Neural cell (in vitro differentiated cells): ENCODE results near the gene RALGPS1. TPM values are rescaled to one million over a fixed set of nuclear protein-coding genes. Genes with fewer than 3 reads are reported as not detected.

ENCODE experiments used
- H2AFZ ChIP-seq: fragments of 200-600, 300-800 bp; sonication (generic), shearing (Covaris generic); 2 replicates; pipeline ENCODE4 v1.6.0; 2014; ENCODE audit warnings: low read depth, mild to moderate bottlenecking, antibody characterized with exemption, low read length, moderate library complexity
- H3F3A ChIP-seq: fragments of 200-600 bp; shearing (Covaris generic); 2 replicates; pipeline ENCODE4 v1.6.1; 2016; ENCODE audit warnings: mild to moderate bottlenecking, moderate library complexity, mixed read lengths, antibody characterized with exemption, low read length; ENCODE audit not compliant: insufficient read depth, poor library complexity, severe bottlenecking
- H3K27ac ChIP-seq: fragments of 200-600, 300-800 bp; sonication (generic), shearing (Covaris generic); 2 replicates; pipeline ENCODE4 v1.5.1; 2014; ENCODE audit warnings: mild to moderate bottlenecking, low read length, moderate library complexity
- H3K27me3 ChIP-seq: fragments of 300-800, 200-600 bp; sonication (generic), shearing (Covaris generic); 2 replicates; pipeline ENCODE4 v1.6.0; 2014; ENCODE audit warnings: mild to moderate bottlenecking, low read depth, low read length, moderate library complexity; ENCODE audit not compliant: insufficient read depth
- H3K36me3 ChIP-seq: fragments of 300-800, 200-600 bp; sonication (generic), shearing (Covaris generic); 2 replicates; pipeline ENCODE4 v1.5.1; 2014; ENCODE audit warnings: mild to moderate bottlenecking, antibody characterized with exemption, low read length, moderate library complexity; ENCODE audit not compliant: insufficient read depth
- H3K4me2 ChIP-seq: fragments of 300-800, 200-600 bp; sonication (generic), shearing (Covaris generic); 2 replicates; pipeline ENCODE4 v1.6.0; 2014; ENCODE audit warnings: mild to moderate bottlenecking, low read length
- H3K4me3 ChIP-seq: fragments of 300-800, 200-600 bp; sonication (generic), shearing (Covaris generic); 2 replicates; pipeline ENCODE4 v1.5.1; 2014; ENCODE audit warnings: mild to moderate bottlenecking, low read length, moderate library complexity
- H3K79me2 ChIP-seq: fragments of 200-600 bp; shearing (Covaris generic); replicated peaks from 2 replicates; pipeline ENCODE4 v1.6.0; 2014; ENCODE audit warnings: mild to moderate bottlenecking, low read length, moderate library complexity; ENCODE audit not compliant: insufficient read depth
- H3K9ac ChIP-seq: fragments of 300-800, 200-600 bp; sonication (generic), shearing (Covaris generic); 2 replicates; pipeline ENCODE4 v1.6.1; 2016; ENCODE audit warnings: mild to moderate bottlenecking, low read length, mixed read lengths
- H3K9me2 ChIP-seq: fragments of 200-600 bp; shearing (Covaris generic); 2 replicates; pipeline ENCODE4 v1.6.1; 2016; ENCODE audit warnings: mild to moderate bottlenecking, low read length, mixed read lengths; ENCODE audit not compliant: insufficient read depth
- H3K9me3 ChIP-seq: fragments of 200-600, 300-800 bp; sonication (generic), shearing (Covaris generic); 2 replicates; pipeline ENCODE4 v1.6.1; 2016; ENCODE audit warnings: mild to moderate bottlenecking, mixed run types, low read length, moderate library complexity, mixed read lengths
- H4K20me1 ChIP-seq: fragments of 200-600 bp; shearing (Covaris generic); 2 replicates; pipeline ENCODE4 v1.6.1; 2016; ENCODE audit warnings: mild to moderate bottlenecking, mixed run types; ENCODE audit not compliant: insufficient read depth
- CTCF ChIP-seq: fragments of 450-650 bp; IDR thresholded peaks from 2 replicates; pipeline ENCODE4 v1.5.1; 2014; ENCODE audit warnings: antibody characterized with exemption, mild to moderate bottlenecking, moderate library complexity; ENCODE audit not compliant: poor library complexity, severe bottlenecking
- EP300 ChIP-seq: fragments of 450-650 bp; conservative IDR thresholded peaks from 2 replicates; pipeline ENCODE4 v1.6.1; 2014; ENCODE audit warnings: antibody characterized with exemption, mild to moderate bottlenecking, moderate library complexity; ENCODE audit not compliant: poor library complexity, severe bottlenecking
- EZH2 ChIP-seq: fragments of 200-600, 300-800 bp; shearing (Covaris generic), sonication (generic); IDR thresholded peaks from 2 replicates; pipeline ENCODE4 v1.6.1; 2014; ENCODE audit warnings: antibody characterized with exemption, low read length, borderline replicate concordance, mild to moderate bottlenecking; ENCODE audit not compliant: insufficient read depth, poor library complexity, severe bottlenecking
- MXI1 ChIP-seq: fragments of 450-650 bp; conservative IDR thresholded peaks from 2 replicates; pipeline ENCODE4 v1.6.1; 2014; ENCODE audit warnings: antibody characterized with exemption, mild to moderate bottlenecking; ENCODE audit not compliant: poor library complexity, severe bottlenecking
- POLR2AphosphoS5 ChIP-seq: IDR thresholded peaks from 2 replicates; pipeline ENCODE4 v1.6.1; 2012
- RAD21 ChIP-seq: fragments of 450-650 bp; conservative IDR thresholded peaks from 2 replicates; pipeline ENCODE4 v1.6.1; 2014; ENCODE audit warnings: antibody characterized with exemption, mild to moderate bottlenecking, moderate library complexity
- REST ChIP-seq: IDR thresholded peaks from 2 replicates; pipeline ENCODE4 v1.6.1; 2012; ENCODE audit warnings: borderline replicate concordance
- SMC3 ChIP-seq: fragments of 450-650 bp; conservative IDR thresholded peaks from 2 replicates; pipeline ENCODE4 v1.6.1; 2014; ENCODE audit warnings: antibody characterized with exemption, mild to moderate bottlenecking, moderate library complexity; ENCODE audit not compliant: poor library complexity
- TAF1 ChIP-seq: IDR thresholded peaks from 2 replicates; pipeline ENCODE4 v1.6.1; 2012; ENCODE audit warnings: low read depth
- polyA plus RNA-seq: library from polyadenylated mRNA; depleted of rRNA; stranded (reverse); fragments of >200 nt; gene quantifications from 2 replicates; pipeline ENCODE4 v1.2.3, GENCODE V29; 2014

Gene RALGPS1
- polyA plus RNA-seq, 1 donor from 2014 or later: 37.1 TPM

- Histone ChIP-seq H3K9me3 (no peaks in the 10 kb centered on the region), H4K20me1 (no peaks in the 10 kb centered on the region), H3K27me3 (no peaks in the 10 kb centered on the region), H3K79me2 (no peaks in the 10 kb centered on the region), H3K9ac (no peak overlapping the region), H3K4me2 (no peak overlapping the region), H3K4me3 (no peak overlapping the region), H3K9me2 (no peaks in the 10 kb centered on the region), H3K27ac (no peak overlapping the region), H3K36me3 (no peaks in the 10 kb centered on the region), H2AFZ (no peak overlapping the region), H3F3A (no peaks in the 10 kb centered on the region)
- TF ChIP-seq CTCF (peak; percentile 51), EZH2 (no peak), POLR2AphosphoS5 (no peak), RAD21 (peak; percentile 32), REST (no peak), MXI1 (peak; percentile 65), SMC3 (peak; percentile 37), EP300 (no peak)
Observed at GRCh38 chr9:127159325-127159801, 244.8 kb downstream of the RALGPS1 start.

GRCh38 chr9:127159949-127160610 is 245.5 kb downstream of the RALGPS1 start:
- Histone ChIP-seq H3K27me3 (no peaks in the 10 kb centered on the region), H3K9ac (no peak overlapping the region), H2AFZ (no peak overlapping the region), H3K4me2 (no peak overlapping the region), H3K9me3 (no peaks in the 10 kb centered on the region), H3K4me3 (no peak overlapping the region), H3K36me3 (no peaks in the 10 kb centered on the region), H3K79me2 (no peaks in the 10 kb centered on the region), H3F3A (no peaks in the 10 kb centered on the region), H4K20me1 (no peaks in the 10 kb centered on the region), H3K27ac (no peak overlapping the region), H3K9me2 (no peaks in the 10 kb centered on the region)
- no peak for TF ChIP-seq POLR2AphosphoS5
- TF ChIP-seq EZH2: no peak
- no peak for TF ChIP-seq MXI1
- no peak for TF ChIP-seq TAF1
- no peak for TF ChIP-seq REST
- no peak for TF ChIP-seq EP300
- no peak for TF ChIP-seq SMC3
- TF ChIP-seq RAD21: no peak
- TF ChIP-seq CTCF: no peak
